EL (cell line): ENCODE results near the gene TOGARAM1.

Source experiments
- DNase-seq: peaks from one replicate; pipeline ENCODE4 v3.0.0-alpha.2; 2016

Gene TOGARAM1

GRCh38 chr14:45103806-45104205 lies 141.8 kb downstream of the TOGARAM1 start:
- no peak for DNase-seq

- DNase-seq = no peak
Observed at GRCh38 chr14:45104561-45104960, 142.6 kb downstream of the TOGARAM1 start.

GRCh38 chr14:45112896-45113781 lies 151.1 kb downstream of the TOGARAM1 start:
- peak; percentile 26 for DNase-seq

- no peak for DNase-seq
Observed at GRCh38 chr14:45114327-45114726, 152.3 kb downstream of the TOGARAM1 start.

- DNase-seq = no peak
Observed at GRCh38 chr14:45118594-45118993, 156.6 kb downstream of the TOGARAM1 start.

- no peak for DNase-seq
Observed at GRCh38 chr14:45120096-45120495, 158.1 kb downstream of the TOGARAM1 start.

GRCh38 chr14:45123271-45123670 lies 161.3 kb downstream of the TOGARAM1 start:
- DNase-seq = no peak
